Right renal pelvis (tissue), 4 donors: Measurements from ENCODE around the gene SLC45A1. TPM values are rescaled to one million over a fixed set of nuclear protein-coding genes. Genes with fewer than 3 reads are reported as not detected.
"Not testable (repeated sequence)": the region's sequence is repeated elsewhere in the genome, so short reads cannot be mapped to it uniquely, and the experiment has no call there.

ENCODE experiments used
- DNase-seq, 4 donors: peaks; one replicate each; pipeline ENCODE4 v3.0.0-alpha.2; 2013; ENCODE audit warnings: low read depth in 4 of 4, low spot score in 3 of 4, missing footprints in 1 of 4
- polyA plus RNA-seq, 4 donors: library from polyadenylated mRNA; unstranded; fragments of 120-200 nt; gene quantifications; one replicate each; pipeline ENCODE4 v1.2.1, GENCODE V29; 2013; ENCODE audit not compliant: insufficient read length in 4 of 4

SLC45A1 gene
- polyA plus RNA-seq = 1 to 10 TPM; 3.9 to 4.5 (median 4.1) TPM

DNA sequence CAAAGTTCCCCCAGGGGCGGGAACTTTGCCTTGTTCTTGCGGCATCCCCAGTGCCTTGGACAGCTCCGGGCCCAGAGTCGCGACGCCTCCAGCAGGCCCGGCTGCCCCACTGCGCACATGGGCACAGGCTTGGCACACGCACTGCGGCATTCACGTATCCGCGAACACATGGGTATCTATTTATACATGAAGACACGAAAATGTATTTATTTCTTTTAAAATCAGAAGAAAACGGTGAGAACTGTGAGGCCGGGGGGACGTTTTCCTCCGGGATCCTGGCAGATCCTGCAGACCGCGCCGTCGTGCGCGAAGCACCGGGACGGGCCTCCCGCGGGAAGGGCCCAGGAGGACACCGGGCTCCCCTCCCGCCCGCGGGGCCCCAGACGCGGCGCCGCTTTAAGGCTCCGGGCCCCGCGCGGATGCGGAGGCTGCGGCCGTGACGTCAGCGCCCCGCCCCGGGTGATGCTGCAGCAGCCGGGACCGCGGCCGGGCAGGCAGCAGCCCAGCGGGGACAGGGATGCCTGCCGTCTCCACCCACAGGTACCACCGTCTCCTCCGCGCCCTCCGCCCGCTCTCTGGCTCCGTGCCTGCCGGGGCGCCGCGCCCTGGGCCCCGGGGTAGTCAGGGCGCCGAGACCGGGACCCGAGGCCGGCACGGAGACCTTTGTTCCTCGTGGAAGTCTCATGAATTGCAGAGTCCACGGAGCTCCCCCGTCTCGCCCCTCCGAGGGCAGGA lies at the start of gene SLC45A1:
Gene SLC45A1, plus strand, starts transcription at position 468 of the 735 bp plus-strand sequence. CDS start 6,216 bp downstream, outside the sequence.
- DNase-seq = peak in 2 of 4 donors; percentile 41 to 52

DNA sequence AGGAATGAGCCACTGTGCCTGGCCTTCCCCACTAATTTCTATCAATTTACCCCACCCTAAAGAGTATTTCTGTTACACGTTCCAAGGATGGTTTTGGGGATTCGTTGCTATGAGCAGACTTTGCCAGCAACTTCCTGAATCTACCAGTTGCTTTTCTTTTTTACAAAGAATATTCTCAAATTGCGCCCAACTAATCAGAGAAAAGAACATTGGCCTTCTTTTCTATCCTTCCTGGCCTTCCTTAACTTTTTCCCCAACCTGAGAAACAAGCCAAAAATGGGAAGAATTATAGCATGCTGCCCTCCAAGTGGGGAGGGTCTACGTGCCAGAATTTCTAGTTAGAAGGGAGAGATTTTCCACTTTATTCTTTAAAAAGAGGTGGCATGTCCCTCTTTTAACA lies 44.9 kb upstream of the SLC45A1 start:
- DNase-seq = no peak

DNA sequence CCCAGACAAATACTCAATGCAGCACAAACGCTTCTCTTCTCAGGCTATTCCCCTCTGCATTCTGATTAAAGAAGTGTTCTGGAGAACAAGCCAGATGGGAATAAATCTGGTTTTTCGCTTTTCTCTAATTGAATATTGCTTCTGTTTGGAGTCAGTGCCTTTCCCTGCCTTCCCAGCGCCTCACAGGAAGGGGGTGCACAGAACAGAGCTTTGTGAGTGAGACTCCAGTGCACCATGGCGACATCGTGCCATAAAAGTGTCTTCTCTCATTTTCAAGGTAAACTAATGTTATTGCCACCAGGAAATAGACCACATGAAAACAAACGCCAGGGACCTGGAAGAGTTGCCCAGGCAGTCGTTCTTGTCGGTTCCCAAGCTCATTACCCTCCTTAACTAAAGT lies 43.6 kb upstream of the SLC45A1 start:
- DNase-seq = no peak

DNA sequence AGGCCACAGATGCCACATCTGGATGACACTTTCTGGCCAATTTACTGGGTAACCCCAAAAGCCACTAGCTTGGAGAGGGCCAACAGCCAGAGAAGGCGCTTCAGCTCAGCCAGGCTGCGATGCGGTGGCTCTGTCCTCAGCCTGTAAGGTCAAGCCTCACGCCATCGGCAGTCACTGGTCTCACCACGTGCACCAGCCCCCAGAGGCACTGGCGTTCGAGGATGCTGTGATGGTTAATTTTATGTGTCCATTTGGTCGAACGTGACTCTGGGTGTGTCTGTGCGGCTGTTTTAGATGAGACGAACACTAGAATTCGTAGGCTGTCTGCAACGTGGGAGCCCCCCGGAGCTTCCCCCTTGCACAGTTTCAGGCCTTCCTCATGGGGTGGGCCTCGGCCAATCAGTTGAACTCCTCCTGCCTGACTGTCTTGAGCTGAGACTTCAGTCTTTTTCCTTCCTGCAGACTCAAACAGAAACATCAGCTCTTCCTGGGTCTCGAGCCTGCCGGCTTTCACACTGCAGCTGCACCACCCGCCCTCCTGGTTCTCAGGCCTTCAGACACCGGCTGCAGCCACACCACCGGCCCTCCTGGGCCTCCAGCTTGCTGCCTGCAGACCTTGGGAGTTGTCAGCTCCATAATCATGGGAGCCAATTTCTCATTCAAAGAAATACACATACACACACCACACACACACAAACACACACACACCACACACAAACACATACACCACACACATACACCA lies 41.6 kb upstream of the SLC45A1 start:
- DNase-seq = no peak

DNA sequence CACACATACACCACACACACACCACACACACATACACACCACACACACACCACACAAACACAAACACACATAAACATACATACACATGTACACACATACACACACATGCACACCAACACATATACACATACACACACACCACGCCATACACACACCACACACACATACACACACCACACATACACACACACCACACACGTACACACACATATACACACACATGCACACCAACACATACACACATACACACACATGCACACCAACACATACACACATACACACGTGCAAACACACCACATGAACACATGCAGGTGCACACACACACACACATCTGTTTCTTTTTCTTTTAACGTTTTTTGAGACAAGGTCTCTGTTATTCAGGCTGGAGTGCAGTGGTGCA lies 41.0 kb upstream of the SLC45A1 start:
- no peak for DNase-seq

DNA sequence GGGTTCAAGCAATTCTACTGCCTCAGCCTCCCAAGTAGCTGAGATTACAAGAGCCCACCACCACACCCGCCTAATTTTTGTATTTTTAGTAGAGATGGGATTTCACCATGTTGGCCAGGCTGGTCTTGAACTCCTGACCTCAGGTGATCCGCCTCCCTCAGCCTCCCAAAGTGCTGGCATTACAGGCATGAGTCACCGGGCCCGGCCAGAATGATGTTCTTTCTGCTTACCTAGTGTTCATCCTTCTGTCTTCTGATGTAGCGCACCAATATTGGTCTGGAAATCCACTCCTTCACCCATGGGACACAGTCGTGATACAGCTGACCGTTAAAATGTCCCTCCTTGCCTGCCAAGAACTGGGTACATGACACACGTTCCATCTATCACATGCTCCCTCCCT lies 39.2 kb upstream of the SLC45A1 start:
- DNase-seq = not testable (repeated sequence)

DNA sequence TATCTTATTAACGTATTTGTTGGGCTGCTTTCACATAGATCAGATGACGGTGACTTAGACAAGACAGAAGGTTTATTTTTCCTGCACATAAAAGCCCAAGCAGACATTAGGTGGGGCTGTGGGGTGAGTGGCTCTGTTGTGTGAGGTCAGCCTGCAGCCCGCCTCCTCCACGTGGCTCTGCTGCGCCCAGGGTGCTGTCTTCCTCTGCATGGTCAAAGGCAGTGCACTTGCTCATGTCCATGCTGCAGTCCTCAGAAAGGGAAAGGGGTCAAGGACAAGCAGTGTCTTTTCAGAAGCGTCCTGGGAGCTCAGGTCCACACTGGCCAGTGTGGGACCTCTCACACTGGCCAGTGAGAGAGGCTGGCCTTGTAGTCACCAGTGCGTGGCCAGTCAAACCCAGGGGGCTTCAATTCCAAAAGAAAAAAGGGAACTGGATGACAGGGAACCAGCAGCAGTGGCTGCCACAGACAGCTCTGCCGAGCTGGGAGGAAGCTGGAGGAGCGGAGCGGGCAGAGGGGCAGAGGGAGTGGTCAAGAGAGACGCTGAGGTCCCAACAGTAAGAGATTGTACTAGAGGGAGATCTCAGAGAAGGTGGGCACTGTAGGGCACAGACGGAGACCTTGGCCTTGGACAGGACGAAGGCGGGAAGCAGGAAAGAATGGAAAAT lies 35.9 kb upstream of the SLC45A1 start:
- DNase-seq = no peak

DNA sequence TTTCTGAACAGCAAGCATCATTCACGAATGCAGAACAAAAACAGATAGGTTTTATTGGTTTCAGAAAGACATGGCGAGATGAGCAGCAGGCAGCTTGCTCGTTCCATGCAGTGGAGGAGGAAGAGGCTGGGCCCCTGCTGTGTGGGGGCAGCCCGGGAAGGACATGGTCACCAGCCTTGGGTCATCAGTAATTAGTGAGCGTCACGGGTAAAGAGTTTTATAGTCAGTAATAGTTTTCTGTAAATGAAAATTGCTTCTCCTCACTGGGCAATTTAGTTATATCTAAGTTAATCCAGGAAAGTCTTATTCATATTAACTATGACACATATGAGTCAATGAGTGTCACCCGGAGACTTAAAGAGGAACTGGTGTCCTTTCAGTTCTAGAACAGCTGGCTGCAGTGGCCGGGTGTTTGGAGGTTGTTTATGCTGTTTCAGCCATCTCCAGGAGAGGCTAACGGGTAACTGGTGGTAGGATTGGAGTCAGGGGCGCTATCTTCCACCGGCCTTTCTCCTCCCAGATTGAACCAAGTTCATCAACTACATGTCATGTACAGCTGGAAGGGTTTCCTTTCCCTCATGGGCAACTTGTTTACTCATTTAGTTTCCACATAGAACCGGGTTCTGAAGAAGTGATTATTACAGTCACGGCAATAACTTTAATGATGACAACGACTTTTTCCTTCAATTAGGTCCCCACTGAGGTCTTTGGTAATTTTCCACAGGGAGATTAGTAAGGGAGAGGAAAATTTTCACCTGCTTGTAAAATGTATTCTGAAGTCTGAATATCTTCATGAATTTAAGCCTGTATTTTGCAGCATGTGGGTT lies 34.6 kb upstream of the SLC45A1 start:
- DNase-seq = no peak

DNA sequence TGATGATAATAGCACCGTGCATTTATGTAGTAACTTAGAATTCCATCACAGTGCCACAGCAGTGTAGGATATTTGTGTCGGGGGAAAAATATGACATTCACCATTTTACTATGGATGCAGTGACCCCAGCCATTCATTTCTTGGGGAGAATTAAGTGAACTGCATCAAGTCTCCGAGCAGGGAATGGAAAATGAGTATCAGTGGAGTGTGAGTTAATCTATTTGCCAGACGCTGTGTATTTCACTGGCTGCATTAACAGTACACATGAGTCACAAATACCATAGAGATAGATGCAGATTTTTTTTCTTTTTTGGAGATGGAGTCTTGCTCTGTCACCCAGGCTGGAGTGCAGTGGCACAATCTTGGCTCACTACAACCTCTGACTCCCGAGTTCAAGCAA lies 33.8 kb upstream of the SLC45A1 start:
- DNase-seq = no peak

DNA sequence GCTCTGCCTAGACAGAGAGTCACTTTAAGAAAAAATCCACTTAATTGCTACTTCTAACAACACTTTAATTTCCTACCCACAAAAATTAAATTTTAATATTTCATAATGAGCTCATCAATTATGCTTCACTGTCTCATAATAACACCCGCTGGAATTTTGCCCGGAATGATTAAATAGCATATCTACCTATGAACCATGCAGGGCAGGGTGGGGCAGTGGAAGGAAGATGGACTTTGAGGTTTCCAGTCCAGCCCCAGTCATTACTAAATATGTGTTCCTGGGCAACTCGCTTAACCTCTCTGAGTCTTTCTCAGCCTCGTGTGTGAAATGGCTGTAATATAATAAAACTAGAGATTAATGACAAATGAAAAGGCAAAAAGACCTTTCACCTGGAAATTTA lies 32.8 kb upstream of the SLC45A1 start:
- DNase-seq = no peak

DNA sequence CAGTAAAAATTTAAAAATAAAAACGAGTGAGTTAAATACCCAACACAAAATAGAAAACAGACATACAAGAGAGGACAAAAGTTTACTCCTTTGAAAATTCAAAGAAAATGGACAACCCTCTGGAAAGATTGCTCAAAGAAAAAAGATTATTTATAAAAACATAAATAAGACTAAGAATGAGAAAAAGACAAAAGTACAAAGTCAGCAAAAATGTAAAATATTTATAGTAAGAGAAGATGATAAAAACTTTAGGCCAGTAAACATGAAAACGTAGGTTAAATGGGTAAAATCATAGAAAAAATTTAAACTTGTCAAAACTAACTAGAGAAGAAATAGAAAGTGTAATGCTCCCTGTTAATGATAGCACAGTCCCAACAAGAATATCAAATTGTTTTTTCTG lies 31.9 kb upstream of the SLC45A1 start:
- DNase-seq = no peak

DNA sequence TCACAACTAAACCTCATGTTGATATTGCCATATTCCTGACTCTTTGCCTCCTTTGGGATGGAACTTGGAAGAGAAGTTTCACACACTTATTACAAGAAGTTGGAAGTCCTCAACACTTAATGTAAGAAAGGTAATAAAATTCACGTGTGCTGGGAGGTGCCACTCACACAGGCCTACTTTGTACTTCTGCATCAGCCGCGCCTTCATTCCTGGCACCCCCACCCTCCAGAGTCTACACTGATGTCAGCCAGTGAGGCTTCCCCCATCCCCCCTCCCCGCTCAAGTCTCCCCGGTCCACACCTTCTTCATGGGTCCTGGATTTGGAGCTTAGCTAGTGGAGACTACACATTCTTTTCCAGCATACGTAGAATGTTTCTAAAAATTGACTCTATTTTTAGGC lies 24.8 kb upstream of the SLC45A1 start:
- DNase-seq = no peak

DNA sequence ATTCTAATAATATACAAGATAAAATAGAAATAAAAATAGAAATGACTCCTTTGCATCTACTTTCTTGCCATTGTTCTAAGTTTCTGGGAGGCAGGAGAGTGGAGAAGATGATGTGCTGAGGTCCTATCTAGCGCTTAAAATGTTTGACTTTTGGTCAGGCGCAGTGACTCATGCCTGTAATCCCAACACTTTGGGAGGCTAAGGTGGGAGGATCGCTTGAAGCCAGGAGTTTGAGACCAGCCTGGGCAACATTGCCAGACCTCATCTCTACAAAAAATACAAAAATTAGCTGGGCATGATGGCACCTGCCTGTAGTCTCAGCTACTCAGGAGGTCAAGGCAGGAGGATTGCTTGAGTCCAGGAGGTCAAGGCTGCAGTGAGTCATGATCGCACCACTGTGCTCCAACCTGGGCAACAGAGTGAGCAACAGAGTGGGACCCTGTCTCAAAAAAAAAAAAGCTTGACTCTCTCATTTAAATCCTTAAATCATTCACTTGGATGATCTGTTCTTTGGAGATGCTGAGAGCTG lies 24.2 kb upstream of the SLC45A1 start:
- DNase-seq = no peak

DNA sequence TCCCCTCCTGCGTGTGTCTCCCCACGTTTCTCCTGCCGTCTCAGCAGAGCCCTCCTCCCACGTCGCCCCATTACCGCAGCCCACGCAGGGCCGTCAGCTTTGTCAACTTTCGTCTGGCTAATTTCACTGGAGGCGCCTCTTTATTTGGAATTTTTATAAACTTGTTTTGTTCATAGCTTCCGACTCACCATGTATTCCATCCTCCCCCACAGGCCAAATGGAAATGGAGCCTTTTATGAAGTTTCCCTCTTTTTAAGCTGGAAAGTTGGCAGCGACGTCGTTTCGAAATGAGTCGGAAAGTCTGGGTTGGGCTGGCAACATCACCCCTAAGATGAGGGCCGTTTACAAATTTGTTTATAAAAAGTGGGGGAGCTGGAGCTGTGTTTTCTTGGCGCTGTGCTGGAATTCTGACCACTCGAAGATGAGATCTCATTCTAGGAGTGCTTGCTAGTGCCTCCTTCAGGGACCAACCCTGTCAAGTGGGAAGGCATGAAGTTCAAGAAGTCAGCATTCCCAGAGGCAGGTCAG lies 23.7 kb upstream of the SLC45A1 start:
- DNase-seq = no peak

DNA sequence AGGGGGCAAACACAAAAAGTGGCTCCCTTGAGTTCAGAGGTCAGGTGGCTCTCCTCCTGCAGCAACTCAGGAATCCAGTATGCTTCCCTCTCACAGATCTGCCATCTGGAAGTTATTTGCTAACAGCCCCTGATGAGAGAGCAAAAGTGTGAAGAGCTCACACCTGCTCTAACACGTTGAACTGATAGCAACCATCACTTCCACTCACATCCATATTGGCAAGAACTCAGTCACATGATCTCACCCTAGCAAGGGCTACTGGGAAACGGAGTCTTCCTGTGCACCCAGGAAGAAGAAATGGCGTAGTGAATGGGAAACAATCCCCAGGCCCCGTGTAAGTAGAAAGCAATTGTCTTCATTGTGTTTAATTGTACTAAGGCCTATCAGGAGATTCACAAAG lies 20.7 kb upstream of the SLC45A1 start:
- DNase-seq = no peak

DNA sequence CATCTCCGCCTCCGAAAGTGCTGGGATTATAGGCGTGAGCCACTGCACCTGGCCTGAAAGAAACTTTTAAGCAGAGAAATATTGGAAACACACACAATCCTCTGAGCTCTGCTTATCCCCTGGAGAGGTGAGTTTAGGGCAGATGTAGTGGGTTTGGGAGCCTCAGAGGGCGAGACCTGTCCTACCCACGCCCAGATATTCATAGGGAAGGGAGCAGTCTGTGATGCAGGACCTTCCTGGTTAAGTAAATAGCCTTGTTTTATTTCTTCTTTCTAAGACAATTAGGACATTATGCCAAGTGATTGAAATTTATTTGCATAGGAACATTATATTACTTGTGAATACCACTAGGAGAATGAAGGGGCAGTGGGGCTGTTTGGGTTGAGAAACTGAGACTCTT lies 18.0 kb upstream of the SLC45A1 start:
- DNase-seq = no peak

DNA sequence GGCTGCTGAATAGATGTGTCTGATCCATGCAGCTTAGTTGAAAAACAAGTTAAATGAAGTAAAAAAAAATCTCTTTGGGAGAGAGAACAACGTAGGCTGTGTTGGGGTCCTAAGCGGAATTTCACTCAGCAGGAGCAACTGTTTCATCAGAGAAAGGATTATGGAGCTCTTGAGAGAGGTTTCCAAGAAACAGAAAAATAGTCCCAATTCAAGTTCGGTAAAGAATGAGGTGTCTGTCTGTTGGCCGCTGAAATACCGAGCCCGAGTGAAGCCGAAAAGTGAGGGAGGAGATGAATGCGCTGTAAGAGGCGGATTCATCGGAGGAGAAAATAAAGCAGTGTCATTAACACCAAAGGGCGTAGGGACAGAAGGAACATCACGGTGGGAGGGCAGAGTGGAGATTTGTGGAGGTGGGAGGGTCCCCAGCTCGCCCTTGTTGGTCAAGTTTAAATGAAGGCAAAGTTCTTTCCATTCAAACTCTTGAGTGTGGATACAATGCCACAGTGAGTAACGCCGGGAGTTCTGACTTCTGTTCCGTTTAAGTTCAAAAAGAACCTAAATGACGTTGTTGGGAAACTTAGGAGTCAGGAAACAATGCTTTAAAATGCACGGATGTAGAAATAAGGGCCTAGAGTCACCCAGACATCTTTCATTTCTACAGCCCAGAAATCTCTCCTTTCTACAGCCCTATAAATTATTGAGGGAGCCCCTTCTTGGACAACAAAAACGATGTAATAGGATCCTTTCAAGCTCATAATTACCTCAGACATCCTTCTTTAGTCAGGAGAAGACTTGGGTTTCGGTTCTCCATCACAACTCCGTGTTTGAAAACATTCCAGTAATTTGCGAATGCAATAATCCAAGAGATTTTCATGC lies 15.6 kb upstream of the SLC45A1 start:
- no peak for DNase-seq

DNA sequence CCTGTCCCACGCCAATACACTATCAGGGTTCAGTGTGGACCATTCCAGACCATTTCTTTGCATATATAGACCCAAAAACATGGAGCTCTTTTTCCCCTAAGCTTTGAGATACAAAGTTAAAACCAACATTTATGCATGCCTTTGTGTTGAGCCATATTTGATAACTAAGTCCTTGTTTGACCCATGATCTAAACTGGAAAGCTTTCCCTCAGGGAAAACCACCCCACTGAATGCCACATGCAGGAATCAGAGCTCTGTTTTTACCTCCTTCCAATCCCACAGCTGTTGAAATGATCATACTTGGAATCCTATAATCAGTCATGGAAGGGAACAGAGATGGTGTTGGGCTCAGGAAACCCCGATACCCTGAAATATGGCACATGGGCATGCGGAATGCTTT lies 14.8 kb upstream of the SLC45A1 start:
- no peak for DNase-seq

DNA sequence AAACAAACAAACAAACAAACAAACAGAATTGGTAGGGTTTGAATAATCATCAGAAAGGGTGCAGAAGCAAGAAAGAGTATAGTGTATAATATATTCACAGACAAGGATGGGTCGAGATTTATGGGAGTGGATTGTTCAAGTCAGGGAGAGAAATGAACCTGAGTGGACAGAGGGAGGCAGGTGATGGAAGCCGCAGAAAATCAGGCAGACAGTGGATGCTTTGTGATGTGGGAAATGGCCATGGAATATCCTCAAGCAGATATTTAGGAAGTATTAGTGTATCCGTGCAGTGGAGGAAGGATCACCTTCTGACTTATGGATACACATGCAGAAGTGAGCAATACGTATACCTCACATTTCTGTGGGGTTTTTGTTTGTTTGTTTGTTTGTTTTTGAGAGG lies 14.0 kb upstream of the SLC45A1 start:
- DNase-seq = no peak
